AG09309 (cell line): ENCODE results near the gene LTBP1.

ENCODE experiments used
- DNase-seq: peaks from one replicate; pipeline ENCODE4 v3.0.0-alpha.2; 2010; ENCODE audit warnings: low read depth
- H3K4me3 ChIP-seq: 2 replicates; pipeline ENCODE4 v1.5.1; 2011; ENCODE audit warnings: mild to moderate bottlenecking, low read depth, low read length, moderate library complexity; ENCODE audit not compliant: control insufficient read depth
- CTCF ChIP-seq: IDR thresholded peaks from 2 replicates; pipeline ENCODE4 v1.5.1; 2011; ENCODE audit warnings: mild to moderate bottlenecking, low read depth, low read length, inconsistent platforms; ENCODE audit not compliant: insufficient read depth, control insufficient read depth; ENCODE audit errors: missing control alignments

LTBP1 gene

GRCh38 chr2:33323957-33324356, 377.2 kb downstream of the LTBP1 start:
- H3K4me3 ChIP-seq, result no peak overlapping the region
- DNase-seq, result no peak
- TF ChIP-seq CTCF, result no peak

GRCh38 chr2:33326100-33326499, 379.3 kb downstream of the LTBP1 start:
- no peak for DNase-seq
- H3K4me3 ChIP-seq, result no peak overlapping the region
- TF ChIP-seq CTCF, result no peak

GRCh38 chr2:33333433-33333832, 386.7 kb downstream of the LTBP1 start:
- H3K4me3 ChIP-seq, result no peak overlapping the region
- TF ChIP-seq CTCF, result no peak
- no peak for DNase-seq

GRCh38 chr2:33334083-33334482, 387.3 kb downstream of the LTBP1 start:
- no peak for TF ChIP-seq CTCF
- H3K4me3 ChIP-seq, result no peak overlapping the region
- no peak for DNase-seq

- TF ChIP-seq CTCF, result no peak
- H3K4me3 ChIP-seq, result no peak overlapping the region
- DNase-seq, result no peak
These were observed 388.8 kb downstream of the LTBP1 start for GRCh38 chr2:33335516-33335915.

- no peak for DNase-seq
These were observed 389.4 kb downstream of the LTBP1 start for GRCh38 chr2:33336036-33336625.

More at GRCh38 chr2:33336036-33336625, 389.4 kb downstream of the LTBP1 start:
- H3K4me3 ChIP-seq, result no peak overlapping the region
- no peak for TF ChIP-seq CTCF
